BE2C (cell line): Measurements from ENCODE around the gene CC2D1A.
"Not testable (repeated sequence)": the region's sequence is repeated elsewhere in the genome, so short reads cannot be mapped to it uniquely, and the experiment has no call there.

Experiments used
- DNase-seq: peaks from one replicate; pipeline ENCODE4 v3.0.0-alpha.2; 2020
- H3K27me3 ChIP-seq: fragments of 250-450 bp; sonication (Bioruptor Pico); 2 replicates; pipeline ENCODE4 v1.5.1; 2020; ENCODE audit warnings: mild to moderate bottlenecking
- H3K36me3 ChIP-seq: fragments of 250-450 bp; sonication (Bioruptor Pico); 2 replicates; pipeline ENCODE4 v1.5.1; 2020; ENCODE audit warnings: mild to moderate bottlenecking
- H3K4me1 ChIP-seq: fragments of 250-450 bp; sonication (Bioruptor Pico); 2 replicates; pipeline ENCODE4 v1.5.1; 2020
- H3K4me3 ChIP-seq: 2 replicates; pipeline ENCODE4 v1.5.1; 2011; ENCODE audit warnings: low read depth, low read length
- H3K9me3 ChIP-seq: fragments of 250-450 bp; sonication (Bioruptor Pico); 2 replicates; pipeline ENCODE4 v1.5.1; 2020
- TF ChIP-seq, protein P1 (sequence below): IDR thresholded peaks from 2 replicates; pipeline ENCODE4 v1.5.1; 2012; ENCODE audit warnings: mild to moderate bottlenecking, low read depth, low read length

CC2D1A gene

DNA sequence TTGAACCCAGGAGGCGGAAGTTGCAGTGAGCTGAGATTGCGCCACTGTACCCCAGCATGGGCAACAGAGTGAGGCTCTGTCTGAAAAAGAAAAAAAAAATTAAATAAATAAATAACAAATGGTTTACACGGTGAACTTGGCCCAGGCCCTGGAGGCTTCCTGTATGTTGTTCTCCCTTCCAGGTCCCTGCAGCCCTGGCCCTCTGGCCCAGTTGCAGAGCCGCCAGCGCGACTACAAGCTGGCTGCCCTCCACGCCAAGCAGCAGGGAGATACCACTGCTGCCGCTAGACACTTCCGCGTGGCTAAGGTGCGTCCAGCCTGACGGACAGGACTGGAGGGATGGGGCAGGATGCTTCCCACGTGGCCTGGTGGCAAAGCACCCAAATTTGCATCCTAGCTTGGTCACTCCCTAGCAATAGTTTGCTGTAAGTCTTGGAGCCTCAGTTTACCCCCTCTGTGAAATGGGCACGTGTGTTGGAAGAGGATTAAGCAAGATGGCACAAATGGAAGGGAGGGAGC, 11.9 kb downstream of the CC2D1A start:
- no peak for DNase-seq
- Histone ChIP-seq H3K27me3 (no peaks in the 10 kb centered on the region), H3K4me1 (no peaks in the 10 kb centered on the region), H3K4me3 (no peak overlapping the region), H3K36me3 (peaks cover 21% of the 10 kb centered on the region), H3K9me3 (0 out of 2 replicates have a peak, but pooled peaks cover 4% of the 10 kb centered on the region)
- TF ChIP-seq, protein P1, sequence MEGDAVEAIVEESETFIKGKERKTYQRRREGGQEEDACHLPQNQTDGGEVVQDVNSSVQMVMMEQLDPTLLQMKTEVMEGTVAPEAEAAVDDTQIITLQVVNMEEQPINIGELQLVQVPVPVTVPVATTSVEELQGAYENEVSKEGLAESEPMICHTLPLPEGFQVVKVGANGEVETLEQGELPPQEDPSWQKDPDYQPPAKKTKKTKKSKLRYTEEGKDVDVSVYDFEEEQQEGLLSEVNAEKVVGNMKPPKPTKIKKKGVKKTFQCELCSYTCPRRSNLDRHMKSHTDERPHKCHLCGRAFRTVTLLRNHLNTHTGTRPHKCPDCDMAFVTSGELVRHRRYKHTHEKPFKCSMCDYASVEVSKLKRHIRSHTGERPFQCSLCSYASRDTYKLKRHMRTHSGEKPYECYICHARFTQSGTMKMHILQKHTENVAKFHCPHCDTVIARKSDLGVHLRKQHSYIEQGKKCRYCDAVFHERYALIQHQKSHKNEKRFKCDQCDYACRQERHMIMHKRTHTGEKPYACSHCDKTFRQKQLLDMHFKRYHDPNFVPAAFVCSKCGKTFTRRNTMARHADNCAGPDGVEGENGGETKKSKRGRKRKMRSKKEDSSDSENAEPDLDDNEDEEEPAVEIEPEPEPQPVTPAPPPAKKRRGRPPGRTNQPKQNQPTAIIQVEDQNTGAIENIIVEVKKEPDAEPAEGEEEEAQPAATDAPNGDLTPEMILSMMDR, result no peak

DNA sequence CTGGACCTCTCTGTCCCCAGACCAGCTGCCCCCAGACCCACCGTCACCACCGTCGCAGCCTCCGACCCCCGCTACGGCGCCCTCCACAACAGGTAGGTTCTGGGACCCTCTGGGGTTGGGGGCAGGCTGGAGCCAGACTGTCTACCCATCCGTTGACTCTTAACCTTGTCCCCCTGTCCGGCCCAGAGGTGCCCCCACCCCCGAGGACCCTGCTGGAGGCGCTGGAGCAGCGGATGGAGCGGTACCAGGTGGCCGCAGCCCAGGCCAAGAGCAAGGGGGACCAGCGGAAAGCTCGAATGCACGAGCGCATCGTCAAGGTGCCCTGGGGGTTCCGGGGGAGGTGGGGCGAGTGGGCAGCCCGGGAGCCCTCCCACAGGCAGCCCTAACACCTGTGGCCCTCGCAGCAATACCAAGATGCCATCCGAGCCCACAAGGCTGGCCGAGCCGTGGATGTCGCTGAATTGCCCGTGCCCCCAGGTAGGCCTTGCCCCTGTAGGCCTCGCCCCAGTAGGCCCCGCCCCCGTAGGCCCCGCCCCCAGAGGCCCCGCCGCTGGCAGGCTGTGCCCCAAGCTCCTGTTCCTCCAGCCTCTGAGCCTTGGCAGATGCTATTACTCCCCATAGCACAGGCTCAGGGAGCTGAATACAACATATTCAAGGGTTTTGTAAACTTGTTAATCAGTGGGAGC, 12.9 kb downstream of the CC2D1A start:
- 0 out of 2 replicates have a peak, but pooled peaks cover 4% of the 10 kb centered on the region for H3K9me3 ChIP-seq
- H3K4me3 ChIP-seq, result no peak overlapping the region
- no peak for DNase-seq
- peaks cover 17% of the 10 kb centered on the region for H3K36me3 ChIP-seq
- H3K27me3 ChIP-seq, result no peaks in the 10 kb centered on the region
- TF ChIP-seq, protein P1, result no peak
- H3K4me1 ChIP-seq, result no peaks in the 10 kb centered on the region

DNA sequence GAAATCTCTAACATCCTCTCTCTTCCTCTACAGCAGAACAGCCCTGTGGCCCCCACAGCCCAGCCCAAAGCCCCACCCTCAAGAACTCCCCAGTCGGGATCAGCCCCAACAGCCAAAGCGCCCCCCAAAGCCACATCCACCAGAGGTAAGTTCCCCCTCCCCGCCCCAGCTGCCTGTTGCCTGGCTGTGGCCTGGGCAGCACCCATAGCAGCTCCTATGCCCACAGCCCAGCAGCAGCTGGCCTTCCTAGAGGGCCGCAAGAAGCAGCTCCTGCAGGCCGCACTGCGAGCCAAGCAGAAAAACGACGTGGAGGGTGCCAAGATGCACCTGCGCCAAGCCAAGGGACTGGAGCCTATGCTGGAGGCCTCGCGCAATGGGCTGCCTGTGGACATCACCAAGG, 14.5 kb downstream of the CC2D1A start:
- Histone ChIP-seq H3K9me3 (0 out of 2 replicates have a peak, but pooled peaks cover 4% of the 10 kb centered on the region), H3K27me3 (no peaks in the 10 kb centered on the region), H3K4me1 (no peaks in the 10 kb centered on the region), H3K4me3 (no peak overlapping the region), H3K36me3 (peaks cover 13% of the 10 kb centered on the region)
- TF ChIP-seq, protein P1, result no peak
- DNase-seq, result no peak

DNA sequence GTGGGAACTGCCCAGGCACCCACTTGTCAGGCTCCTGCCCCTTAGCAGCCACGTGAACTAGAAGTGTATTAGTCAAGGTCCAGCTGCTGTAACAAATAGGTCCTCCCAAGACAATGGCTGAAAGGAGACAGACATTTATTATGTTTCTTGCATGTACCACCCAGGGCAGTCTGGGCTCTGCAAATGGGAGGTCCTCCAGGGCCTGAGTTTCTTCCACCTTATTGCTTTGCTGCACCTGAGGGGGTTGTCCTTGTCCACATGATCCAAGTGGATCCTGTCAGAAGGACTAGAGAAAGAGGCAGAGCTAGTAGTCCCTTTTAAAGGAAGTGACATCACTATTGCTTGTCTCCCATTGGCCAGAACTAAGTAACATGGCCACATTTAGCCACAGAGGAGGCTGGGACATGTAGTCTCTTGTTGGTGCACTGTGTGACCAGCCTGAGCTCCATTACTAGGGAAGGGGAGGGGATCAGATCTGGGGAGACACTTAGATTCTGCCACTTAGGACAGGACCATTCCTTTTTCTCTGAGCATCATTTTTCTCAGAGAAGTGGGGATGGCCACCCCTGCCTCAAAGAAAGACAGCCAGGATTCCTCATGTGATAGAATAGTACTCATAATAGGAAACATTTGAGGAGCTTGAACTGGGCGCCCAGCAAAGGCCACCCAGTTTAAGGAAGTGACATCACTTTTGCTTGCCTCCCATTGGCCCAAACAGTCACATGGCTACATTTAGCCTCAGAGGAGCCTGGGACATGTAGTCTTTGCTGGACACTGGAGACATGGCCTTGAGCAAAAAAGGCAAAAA, 15.1 kb downstream of the CC2D1A start:
- H3K4me3 ChIP-seq, result no peak overlapping the region
- DNase-seq, result peak; percentile 64
- H3K9me3 ChIP-seq, result 0 out of 2 replicates have a peak, but pooled peaks cover 4% of the 10 kb centered on the region
- peaks cover 10% of the 10 kb centered on the region for H3K36me3 ChIP-seq
- TF ChIP-seq, protein P1, result no peak
- no peaks in the 10 kb centered on the region for H3K4me1 ChIP-seq
- no peaks in the 10 kb centered on the region for H3K27me3 ChIP-seq

DNA sequence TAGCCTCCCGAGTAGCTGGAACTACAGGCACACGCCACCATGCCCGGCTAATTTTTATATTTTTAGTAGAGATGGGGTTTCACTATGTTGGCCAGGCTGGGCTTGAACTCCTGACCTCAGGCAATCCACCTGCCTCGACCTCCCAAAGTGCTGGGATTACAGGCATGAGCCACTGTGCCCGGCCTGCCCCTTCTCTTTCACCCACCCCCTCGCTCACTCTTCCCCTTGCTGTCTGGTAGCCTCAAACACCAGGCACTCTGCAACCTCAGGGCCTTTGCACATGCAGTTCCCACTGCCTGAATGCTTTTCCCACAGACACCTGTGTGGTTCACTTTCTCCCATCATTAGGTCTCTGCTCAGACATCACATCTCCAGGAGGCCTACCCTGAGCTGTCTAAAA, 16.1 kb downstream of the CC2D1A start:
- not testable (repeated sequence) for H3K4me3 ChIP-seq, H3K9me3 ChIP-seq, H3K36me3 ChIP-seq, DNase-seq, H3K27me3 ChIP-seq, H3K4me1 ChIP-seq

DNA sequence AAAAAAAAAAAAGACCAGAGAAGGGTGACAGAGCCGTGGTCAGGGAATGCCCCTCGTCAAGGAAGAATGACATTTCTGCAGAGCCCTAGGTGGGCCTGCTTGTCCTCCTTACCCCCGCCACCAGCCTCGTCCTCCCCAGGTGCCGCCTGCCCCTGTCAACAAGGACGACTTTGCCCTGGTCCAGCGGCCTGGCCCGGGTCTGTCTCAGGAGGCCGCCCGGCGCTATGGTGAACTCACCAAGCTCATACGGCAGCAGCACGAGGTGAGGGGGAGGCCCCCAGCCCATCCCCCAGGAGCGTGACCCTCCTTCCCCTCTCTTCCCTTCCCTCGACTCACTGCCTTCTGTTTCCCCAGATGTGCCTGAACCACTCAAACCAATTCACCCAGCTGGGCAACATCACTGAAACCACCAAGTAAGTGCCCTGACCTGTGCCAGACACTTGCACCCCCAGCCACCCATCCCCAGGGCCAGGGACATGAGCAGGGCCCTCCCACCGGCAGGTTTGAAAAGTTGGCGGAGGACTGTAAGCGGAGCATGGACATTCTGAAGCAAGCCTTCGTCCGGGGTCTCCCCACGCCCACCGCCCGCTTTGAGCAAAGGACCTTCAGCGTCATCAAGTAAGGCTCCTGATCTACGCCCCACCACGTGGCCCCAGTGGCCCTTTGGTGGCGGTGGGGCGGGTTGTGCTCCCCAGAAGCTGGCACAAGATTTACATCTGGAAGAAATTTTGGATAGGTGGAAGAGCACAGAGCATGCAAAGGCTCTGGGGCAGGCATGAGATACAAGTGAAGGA, 17.4 kb downstream of the CC2D1A start:
- Histone ChIP-seq H3K36me3 (peaks cover 9% of the 10 kb centered on the region), H3K4me1 (no peaks in the 10 kb centered on the region), H3K9me3 (0 out of 2 replicates have a peak, but pooled peaks cover 4% of the 10 kb centered on the region), H3K27me3 (no peaks in the 10 kb centered on the region), H3K4me3 (no peak overlapping the region)
- TF ChIP-seq, protein P1, result no peak
- DNase-seq, result no peak
